H1 (cell line): ENCODE results near the gene ASGR1. TPM values are rescaled to one million over a fixed set of nuclear protein-coding genes. Genes with fewer than 3 reads are reported as not detected.

Experiments
- JUND ChIP-seq: IDR thresholded peaks from 2 replicates; pipeline ENCODE4 v1.6.1; 2011; ENCODE audit warnings: mild to moderate bottlenecking, improper control_type of control experiment, low read length
- SIN3A ChIP-seq, 2 experiments: IDR thresholded peaks in 1 of 2; conservative IDR thresholded peaks in 1 of 2; 2 replicates each; pipeline ENCODE4 v1.6.1; 2011 to 2012; ENCODE audit warnings: low read length in 2 of 2, improper control_type of control experiment in 1 of 2, low read depth in 1 of 2, mild to moderate bottlenecking in 1 of 2
- SP2 ChIP-seq: IDR thresholded peaks from 2 replicates; pipeline ENCODE4 v1.6.1; 2012; ENCODE audit warnings: mild to moderate bottlenecking, low read length, inconsistent platforms
- polyA plus RNA-seq, 7 experiments: library from polyadenylated mRNA; depleted of rRNA in 3 of 7; stranded (reverse) in 5 of 7; unstranded in 2 of 7; fragments of >200 nt in 5 of 7; fragments of 200-250 nt in 2 of 7; gene quantifications; 1 replicate in 5 of 7; 2 replicates in 1 of 7; 4 replicates in 1 of 7; pipeline versions ENCODE4 v1.2.1 to v1.2.3, GENCODE V29; 2011 to 2013; ENCODE audit warnings: missing spikeins in 2 of 7, mixed read lengths in 2 of 7
- total RNA-seq: library from RNA; stranded (reverse); fragmentation: NEBNext Ultra II Directional; extraction: Animal tissue kit (Norgen Biotek cat#: 25700); gene quantifications from 2 replicates; pipeline ENCODE4 v1.2.1, GENCODE V29; 2021

Gene ASGR1
- total and polyA plus RNA-seq, 2 of the 8 experiments (the other 6 are each of a cell fraction or from before 2014, with no cell fraction given): 10.8 to 14.5 TPM

DNA sequence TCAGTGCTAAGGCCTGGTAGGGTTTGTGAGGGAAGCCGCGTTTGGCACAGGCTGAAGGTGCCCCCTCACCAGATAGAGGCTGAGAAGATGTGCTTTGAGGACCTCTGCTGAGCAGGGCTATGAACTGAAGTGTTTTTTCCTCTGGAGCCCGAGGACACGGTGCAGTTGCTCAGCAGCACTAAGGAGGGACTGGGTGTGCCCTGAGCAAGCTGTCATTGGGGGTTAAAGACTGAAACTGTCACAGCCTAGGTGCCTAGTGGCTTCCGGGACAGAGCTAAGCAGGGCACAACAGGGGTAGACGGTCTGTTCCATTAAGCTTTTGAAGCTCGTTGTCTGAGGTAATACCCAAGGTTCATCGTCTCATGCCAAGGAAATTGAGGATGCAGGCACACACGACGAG is 39.8 kb downstream of the ASGR1 start (continued):
- TF ChIP-seq SIN3A (conservative IDR thresholded peaks at IDR 0.05 in 1 of 2, IDR thresholded peaks at IDR 0.05 in 1 of 2; ENCODE audit: low read depth in 1 of 2, low read length in 2 of 2) (no peak), SP2 (no peak), JUND (no peak)
